Measurements from ENCODE around the gene C16orf90.

The C16orf90 gene

DNA sequence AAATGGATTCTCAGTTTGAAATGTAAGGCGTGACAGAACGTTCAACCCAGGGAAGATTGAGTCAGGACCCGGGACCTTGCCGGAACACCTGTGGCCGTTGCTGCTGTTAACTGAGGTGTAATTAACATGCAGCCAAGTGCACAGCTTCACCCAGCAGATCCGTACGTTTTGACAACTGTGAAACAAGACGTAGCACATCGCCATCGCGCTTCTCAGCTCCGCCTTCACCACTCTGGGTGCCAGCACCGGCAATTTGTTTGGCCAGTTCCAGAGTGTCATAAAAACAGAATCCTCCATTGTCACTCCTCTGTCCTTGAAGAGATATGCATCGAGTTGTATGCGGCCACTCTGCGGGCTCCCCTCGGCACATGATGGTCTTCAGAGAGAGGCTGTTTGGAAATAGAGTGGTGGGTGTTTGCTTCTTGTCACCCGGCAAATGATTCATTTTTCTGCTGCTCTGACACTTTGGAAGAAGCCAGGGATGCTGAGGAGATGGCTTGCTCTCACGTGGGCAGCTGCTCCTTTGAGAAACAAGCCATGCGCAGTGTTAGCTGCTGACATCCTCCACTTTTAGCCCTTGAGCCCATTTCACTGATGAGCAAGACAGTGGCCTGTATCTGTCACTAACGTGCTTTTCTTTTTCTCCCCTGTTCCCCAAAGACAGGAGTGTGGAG is 29.2 kb downstream of the C16orf90 start:
- no peak for DNase-seq (ENCODE audit: low read depth in 2 of 2)

DNA sequence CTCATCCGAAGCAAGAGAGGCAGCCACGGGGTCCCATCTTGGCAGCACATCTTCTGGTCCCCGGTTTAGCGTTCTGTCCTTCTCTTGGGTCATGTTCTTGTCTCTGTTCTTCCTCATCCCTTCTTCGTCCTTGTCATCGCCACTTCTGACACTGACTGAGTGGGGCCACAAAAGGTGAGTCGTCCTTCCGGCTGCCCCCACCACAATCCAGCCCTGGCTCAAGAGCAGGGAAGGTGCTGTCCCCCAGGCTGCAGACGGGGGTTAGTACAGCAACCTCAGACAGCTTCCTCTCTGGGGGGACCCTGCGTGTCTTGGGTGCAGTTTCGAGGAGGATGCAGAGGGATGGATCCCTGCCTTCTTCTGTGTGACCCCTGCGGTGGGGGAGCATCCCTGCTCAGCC is 30.0 kb downstream of the C16orf90 start:
- DNase-seq (ENCODE audit: low read depth in 2 of 2): no peak

DNA sequence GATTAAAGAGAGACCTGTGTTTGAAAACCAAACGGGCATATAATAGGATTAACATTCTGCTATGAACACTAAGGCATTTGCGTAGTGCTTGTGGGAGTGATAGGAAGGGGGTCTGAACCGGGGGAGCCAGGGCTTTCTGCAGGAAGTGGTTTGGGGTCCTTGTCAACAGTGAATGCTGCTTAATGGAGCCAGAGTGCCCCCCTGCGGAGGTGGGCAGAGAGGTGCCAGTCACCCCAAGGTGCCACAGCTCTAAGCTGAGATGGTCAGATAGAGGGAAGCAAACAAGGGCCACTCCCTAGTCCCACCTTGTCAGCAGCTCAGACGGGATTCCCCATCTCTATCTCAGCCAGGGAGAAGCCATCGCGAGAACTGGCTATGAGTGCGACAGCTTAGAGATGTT is 34.1 kb downstream of the C16orf90 start:
- no peak for DNase-seq (ENCODE audit: low read depth in 2 of 2)

DNA sequence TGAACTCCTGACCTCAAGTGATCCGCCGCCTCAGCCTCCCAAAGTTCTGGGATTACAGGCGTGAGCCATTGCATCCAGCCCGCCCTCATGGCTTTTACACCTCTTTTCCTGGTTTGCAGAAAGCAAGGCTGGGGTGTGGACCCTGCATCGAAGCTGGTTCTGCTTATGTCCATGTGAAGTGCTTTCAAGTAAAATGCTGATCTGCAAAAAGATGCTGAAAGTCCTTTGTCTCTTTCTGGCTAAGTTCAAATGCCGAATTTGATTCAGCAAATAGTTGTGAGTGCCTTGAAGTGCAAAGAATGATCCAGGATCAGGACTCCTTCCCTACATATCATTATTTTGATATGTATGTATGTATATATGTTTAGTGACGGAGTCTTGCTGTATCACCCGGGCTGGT is 34.7 kb downstream of the C16orf90 start:
- no peak for DNase-seq (ENCODE audit: low read depth in 2 of 2)

DNA sequence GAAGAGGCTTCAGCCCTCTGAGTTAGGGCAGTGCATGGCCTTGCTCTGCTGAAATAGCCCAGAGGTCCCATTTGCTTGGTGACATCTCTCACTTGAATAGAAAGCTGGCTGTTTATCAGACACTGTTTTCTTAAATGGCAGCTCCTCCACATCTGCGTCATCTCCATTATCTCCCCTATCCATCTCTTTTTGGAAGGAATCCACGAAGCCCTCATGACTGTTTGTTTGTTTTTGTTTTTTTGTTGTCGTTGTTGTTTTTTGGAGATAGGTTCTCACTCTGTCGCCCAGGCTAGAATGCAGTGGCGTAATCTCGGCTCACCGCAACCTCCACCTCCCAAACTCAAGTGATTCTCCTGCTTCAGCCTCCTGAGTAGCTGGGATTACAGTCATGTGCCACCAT is 35.2 kb downstream of the C16orf90 start:
- DNase-seq (ENCODE audit: low read depth in 2 of 2): no peak

DNA sequence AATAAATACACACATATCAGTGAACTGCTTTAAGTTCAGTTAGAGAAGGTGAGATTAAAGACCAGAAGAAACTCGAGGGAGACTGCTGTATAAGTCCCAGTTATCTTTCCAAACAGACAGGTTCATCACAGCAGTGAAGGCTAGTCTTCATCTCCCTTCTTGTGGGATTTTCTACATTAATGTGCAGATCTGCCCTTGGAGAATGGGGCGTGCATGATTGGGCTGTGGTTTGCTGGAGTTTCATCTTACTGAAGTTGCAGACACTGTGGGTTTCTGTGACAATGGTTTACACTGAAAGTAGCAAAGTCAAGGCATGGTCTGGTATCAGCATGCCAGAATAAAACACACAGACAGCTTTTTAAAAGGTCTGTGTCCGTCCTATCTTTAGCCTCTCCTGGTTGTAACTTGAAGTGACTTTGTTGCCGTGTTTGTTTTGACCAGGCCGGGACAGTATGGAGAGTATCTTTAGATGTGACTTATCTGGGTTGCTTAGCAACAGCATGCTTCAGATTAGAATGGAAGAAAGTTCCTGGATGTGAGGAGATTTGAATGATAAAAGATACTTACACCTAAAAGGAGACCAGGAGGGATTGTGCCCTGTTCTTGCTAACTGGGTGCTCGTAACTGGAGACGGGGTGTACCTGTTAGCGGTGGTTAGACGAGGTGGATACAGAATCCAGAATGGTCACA is 35.7 kb downstream of the C16orf90 start:
- no peak for DNase-seq (ENCODE audit: low read depth in 2 of 2)

DNA sequence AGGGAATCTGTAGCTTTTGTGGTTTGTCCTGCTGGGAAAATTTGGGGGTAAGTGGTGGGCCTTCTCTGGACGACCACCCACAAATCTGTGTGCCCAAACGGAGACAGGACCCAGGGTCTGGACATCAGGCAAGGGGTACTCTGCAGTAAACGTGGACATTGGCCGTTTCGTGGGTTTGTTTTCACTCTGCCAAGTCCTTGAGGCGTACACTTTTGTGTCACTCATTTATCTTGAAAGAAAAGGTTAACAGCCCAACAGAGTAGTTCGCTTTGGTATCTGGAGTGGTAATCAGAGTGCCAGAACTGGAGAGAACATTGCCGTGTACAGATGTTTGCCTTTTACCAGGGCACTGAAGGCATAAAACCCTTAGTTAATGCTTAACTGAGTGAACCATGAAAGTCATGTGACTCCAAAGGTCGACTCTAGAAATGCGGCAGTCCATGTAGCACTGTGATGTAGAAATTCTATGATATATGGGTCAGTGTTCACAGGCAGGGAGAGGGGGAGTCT is 36.4 kb downstream of the C16orf90 start:
- DNase-seq (ENCODE audit: low read depth in 2 of 2): no peak

DNA sequence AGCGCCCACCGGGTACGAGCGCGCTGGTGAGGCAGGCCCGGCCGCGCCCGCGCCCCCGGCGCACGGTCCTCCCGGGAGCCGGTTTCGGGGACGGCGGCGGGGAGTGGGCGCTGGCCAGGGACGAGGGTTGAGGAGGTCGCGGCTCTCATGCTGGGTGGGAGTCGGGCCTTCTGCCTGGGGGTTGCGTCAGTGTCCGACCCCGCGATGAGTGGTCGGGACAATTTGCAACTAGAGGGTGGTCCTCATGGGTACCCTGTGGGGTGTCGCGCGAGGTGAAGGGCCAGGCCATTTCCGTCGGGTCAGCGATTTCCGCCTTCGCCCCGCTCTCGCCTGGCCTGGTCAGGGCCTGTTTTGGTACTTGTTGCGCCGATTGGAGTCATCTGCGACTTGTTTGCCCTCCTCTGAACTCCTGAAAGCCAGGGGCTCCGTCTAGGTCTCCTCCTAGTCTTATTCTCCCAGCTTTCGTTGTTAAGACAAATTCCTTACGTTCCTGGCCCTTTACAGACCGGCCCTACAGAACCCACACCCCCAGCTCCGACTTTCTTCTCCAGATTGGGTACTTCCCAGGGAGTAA is 36.9 kb downstream of the C16orf90 start:
- DNase-seq (ENCODE audit: low read depth in 2 of 2): no peak

DNA sequence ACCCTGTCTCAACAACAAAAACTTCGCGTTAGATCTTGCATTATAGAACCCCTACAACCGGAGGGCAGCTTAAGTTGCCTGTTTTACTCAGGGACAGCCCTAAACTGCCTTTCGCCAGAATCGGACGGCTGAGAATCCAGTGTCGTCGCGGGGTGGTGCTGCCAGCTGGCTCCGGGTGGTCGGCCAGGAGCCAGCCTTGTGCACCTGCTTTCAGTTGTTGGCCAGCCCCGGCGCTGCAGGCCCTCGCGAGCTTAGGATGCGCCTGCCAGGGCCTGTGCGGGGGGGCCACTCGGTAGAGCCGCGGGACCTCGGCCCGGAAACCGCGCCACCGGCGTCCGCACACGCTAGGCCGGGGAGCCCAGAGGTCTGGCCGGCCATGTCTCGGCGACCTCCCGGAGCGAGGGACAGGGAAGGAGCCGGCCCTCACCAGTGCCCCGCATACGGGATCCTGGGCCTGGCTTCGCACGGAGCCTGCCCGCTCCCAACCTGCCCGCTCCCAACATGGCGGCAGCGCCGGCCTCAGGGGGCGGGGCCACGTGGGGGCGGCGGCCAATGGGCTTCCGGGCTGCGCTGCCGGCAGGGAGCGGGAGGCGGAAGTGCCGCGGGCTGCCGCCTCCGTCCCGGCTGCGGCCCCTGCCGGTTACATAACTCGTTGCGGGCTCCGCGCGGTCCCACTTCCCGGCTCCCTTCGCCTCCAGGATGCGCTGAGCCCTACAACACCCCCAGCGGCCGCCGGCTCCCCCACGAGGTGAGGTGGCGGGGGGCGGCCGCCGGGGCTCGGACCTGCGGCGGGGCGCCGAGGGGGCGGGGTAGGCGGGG is 37.6 kb downstream of the C16orf90 start:
- peak; percentile 69 to 73 for DNase-seq (ENCODE audit: low read depth in 2 of 2)

DNA sequence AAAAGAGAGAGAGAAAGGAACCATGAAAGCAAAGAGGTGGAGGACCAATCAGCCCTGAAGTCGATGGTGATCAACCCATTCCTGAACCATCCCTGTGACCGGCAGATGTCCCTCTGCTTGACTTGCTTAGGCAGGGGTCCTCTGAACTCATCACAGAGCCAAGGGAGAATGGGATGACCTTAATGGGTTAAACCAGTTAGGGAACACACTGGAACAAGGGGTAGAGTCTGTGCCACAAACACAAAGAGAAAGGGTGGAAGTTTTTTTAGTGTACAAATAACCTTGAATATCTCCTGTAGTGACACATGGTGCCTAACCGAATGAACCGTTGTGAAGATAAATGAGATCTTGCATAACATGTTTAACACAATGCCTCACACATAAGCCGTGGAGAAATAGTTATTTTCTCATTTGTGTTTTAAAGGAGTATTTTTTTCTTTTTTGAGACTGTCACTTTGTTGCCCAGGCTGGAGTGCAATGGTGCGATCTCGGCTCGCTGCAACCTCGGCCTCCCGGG is 40.6 kb downstream of the C16orf90 start:
- no peak for DNase-seq (ENCODE audit: low read depth in 2 of 2)

DNA sequence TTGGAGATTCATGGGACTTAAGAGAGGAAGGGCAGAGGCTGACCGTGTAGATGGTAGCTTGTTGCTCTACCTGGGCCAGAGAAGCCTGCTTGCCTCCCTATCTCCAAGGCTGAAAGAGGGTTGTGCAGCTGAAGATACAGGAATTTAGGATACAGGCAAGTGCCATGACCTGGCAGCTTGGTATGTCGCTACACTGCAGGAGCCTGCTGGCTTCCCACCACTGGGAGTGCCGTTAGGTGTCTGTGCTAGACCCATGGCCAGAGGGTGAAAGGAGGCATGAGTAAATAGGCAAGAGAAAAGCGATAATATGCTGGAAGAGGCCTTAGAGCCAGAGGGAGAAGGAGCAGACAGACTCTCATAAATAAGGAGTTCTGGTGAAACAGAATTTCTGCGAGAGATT is 41.2 kb downstream of the C16orf90 start:
- DNase-seq (ENCODE audit: low read depth in 2 of 2): no peak

DNA sequence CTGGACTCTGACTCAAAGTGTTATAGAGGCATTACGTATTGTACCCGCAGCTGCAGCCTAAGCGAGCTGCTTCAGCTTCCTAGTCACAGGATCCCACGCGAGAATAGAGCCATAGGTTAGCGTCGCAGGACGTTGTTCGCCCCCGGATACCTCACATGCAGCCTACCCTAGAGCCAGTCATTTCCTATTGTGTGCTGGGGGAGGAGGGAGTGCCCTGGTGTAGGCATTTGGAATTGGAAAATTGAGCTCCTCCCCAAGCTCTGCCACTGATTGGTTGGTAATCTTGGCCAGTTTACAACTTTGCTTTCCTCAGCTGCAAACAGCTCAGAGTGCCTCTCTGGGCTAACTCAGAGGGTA is 51.3 kb downstream of the C16orf90 start:
- no peak for DNase-seq (ENCODE audit: low read depth in 2 of 2)
